ENCODE data around the gene TFF3. TPM values are rescaled to one million over a fixed set of nuclear protein-coding genes. Genes with fewer than 3 reads are reported as not detected.

The TFF3 gene
- total RNA-seq, 4 donors from 2014 or later = 2.9 to 13.2 (median 4.6) TPM; not detected in 1

GRCh38 chr21:42311816-42312625, 3.2 kb downstream of the TFF3 start:
- TF ChIP-seq CTCF (IDR thresholded peaks at IDR 0.05; ENCODE audit: low read depth) = no peak

- TF ChIP-seq CTCF (IDR thresholded peaks at IDR 0.05; ENCODE audit: low read depth) = no peak
These were observed 4.0 kb downstream of the TFF3 start for GRCh38 chr21:42311160-42311559.

- TF ChIP-seq CTCF (IDR thresholded peaks at IDR 0.05; ENCODE audit: low read depth) = no peak
These were observed 4.7 kb downstream of the TFF3 start for GRCh38 chr21:42310411-42311001.

- TF ChIP-seq CTCF (IDR thresholded peaks at IDR 0.05; ENCODE audit: low read depth) = no peak
These were observed 5.4 kb downstream of the TFF3 start for GRCh38 chr21:42309753-42310213.

- no peak for TF ChIP-seq CTCF (IDR thresholded peaks at IDR 0.05; ENCODE audit: low read depth)
These were observed 6.1 kb downstream of the TFF3 start for GRCh38 chr21:42308914-42309752.

- no peak for TF ChIP-seq CTCF (IDR thresholded peaks at IDR 0.05; ENCODE audit: low read depth)
These were observed 6.9 kb downstream of the TFF3 start for GRCh38 chr21:42308161-42308913.
